Measurements from ENCODE around the gene TCHP.

The TCHP gene

GRCh38 chr12:109916045-109916444 lies 16.0 kb downstream of the TCHP start:
- ATAC-seq = no peak
- TF ChIP-seq, protein P1, sequence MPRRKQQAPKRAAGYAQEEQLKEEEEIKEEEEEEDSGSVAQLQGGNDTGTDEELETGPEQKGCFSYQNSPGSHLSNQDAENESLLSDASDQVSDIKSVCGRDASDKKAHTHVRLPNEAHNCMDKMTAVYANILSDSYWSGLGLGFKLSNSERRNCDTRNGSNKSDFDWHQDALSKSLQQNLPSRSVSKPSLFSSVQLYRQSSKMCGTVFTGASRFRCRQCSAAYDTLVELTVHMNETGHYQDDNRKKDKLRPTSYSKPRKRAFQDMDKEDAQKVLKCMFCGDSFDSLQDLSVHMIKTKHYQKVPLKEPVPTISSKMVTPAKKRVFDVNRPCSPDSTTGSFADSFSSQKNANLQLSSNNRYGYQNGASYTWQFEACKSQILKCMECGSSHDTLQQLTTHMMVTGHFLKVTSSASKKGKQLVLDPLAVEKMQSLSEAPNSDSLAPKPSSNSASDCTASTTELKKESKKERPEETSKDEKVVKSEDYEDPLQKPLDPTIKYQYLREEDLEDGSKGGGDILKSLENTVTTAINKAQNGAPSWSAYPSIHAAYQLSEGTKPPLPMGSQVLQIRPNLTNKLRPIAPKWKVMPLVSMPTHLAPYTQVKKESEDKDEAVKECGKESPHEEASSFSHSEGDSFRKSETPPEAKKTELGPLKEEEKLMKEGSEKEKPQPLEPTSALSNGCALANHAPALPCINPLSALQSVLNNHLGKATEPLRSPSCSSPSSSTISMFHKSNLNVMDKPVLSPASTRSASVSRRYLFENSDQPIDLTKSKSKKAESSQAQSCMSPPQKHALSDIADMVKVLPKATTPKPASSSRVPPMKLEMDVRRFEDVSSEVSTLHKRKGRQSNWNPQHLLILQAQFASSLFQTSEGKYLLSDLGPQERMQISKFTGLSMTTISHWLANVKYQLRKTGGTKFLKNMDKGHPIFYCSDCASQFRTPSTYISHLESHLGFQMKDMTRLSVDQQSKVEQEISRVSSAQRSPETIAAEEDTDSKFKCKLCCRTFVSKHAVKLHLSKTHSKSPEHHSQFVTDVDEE (CRISPR knock-in tag; IDR thresholded peaks at IDR 0.05) = no peak
- TF ChIP-seq TOX (CRISPR knock-in tag; IDR thresholded peaks at IDR 0.05; ENCODE audit: borderline replicate concordance) (no peak), POU6F1 (CRISPR knock-in tag; IDR thresholded peaks at IDR 0.05; ENCODE audit: borderline replicate concordance, low read depth) (no peak), BACH2 (CRISPR knock-in tag; IDR thresholded peaks at IDR 0.05; ENCODE audit: borderline replicate concordance) (no peak), OSR1 (CRISPR knock-in tag; IDR thresholded peaks at IDR 0.05) (no peak), ZNF8 (CRISPR knock-in tag; IDR thresholded peaks at IDR 0.05) (no peak), ZNF70 (CRISPR knock-in tag; IDR thresholded peaks at IDR 0.05) (no peak), ZFP3 (CRISPR knock-in tag; IDR thresholded peaks at IDR 0.05) (no peak), PATZ1 (CRISPR knock-in tag; IDR thresholded peaks at IDR 0.05; ENCODE audit: borderline replicate concordance) (no peak), ESRRG (CRISPR knock-in tag; IDR thresholded peaks at IDR 0.05) (no peak), ZNF565 (CRISPR knock-in tag; conservative IDR thresholded peaks at IDR 0.05; ENCODE audit: low read depth) (no peak), RARB (CRISPR knock-in tag; IDR thresholded peaks at IDR 0.05) (no peak), CSRNP3 (CRISPR knock-in tag; IDR thresholded peaks at IDR 0.05) (no peak), CSDC2 (CRISPR knock-in tag; IDR thresholded peaks at IDR 0.05) (no peak), SNAI2 (CRISPR knock-in tag; IDR thresholded peaks at IDR 0.05) (no peak), PPARA (CRISPR knock-in tag; IDR thresholded peaks at IDR 0.05; ENCODE audit: borderline replicate concordance) (no peak), GLIS3 (CRISPR knock-in tag; IDR thresholded peaks at IDR 0.05) (no peak), TCF4 (CRISPR knock-in tag; IDR thresholded peaks at IDR 0.05; ENCODE audit: borderline replicate concordance) (no peak)

DNA sequence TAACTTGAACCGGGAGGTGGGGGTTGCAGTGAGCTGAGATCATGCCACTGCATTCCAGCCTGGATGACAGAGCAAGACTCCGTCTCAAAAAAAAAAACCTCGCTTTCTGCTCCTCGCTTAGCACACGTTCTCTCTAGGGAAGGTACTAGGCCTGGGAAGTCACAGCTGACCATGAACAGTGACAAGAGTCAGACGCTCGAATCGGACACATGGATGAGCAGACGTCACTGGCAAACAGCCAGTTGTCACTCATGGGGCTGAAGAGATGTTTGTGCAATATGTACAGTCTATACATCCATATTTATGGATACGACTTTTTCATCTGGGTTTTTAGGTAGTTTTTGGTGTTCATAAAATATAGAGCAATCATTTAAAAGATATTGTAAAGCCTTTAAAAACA lies 19.4 kb downstream of the TCHP start:
- ATAC-seq = no peak
- TF ChIP-seq ISL1 (CRISPR knock-in tag; IDR thresholded peaks at IDR 0.05) (no peak), POU6F1 (CRISPR knock-in tag; IDR thresholded peaks at IDR 0.05; ENCODE audit: borderline replicate concordance, low read depth) (no peak), RARB (CRISPR knock-in tag; IDR thresholded peaks at IDR 0.05) (no peak), ZFP3 (CRISPR knock-in tag; IDR thresholded peaks at IDR 0.05) (no peak), ZNF565 (CRISPR knock-in tag; conservative IDR thresholded peaks at IDR 0.05; ENCODE audit: low read depth) (no peak), ZC3H10 (CRISPR knock-in tag; IDR thresholded peaks at IDR 0.05) (no peak), CSRNP3 (CRISPR knock-in tag; IDR thresholded peaks at IDR 0.05) (no peak), OSR1 (CRISPR knock-in tag; IDR thresholded peaks at IDR 0.05) (no peak), ESRRG (CRISPR knock-in tag; IDR thresholded peaks at IDR 0.05) (no peak), CREB5 (CRISPR knock-in tag; IDR thresholded peaks at IDR 0.05; ENCODE audit: low read depth) (no peak), ZFP30 (CRISPR knock-in tag; IDR thresholded peaks at IDR 0.05) (no peak), PPARA (CRISPR knock-in tag; IDR thresholded peaks at IDR 0.05; ENCODE audit: borderline replicate concordance) (no peak), GLIS3 (CRISPR knock-in tag; IDR thresholded peaks at IDR 0.05) (no peak)
- TF ChIP-seq, protein P1 (CRISPR knock-in tag; IDR thresholded peaks at IDR 0.05) = no peak

Measured in SK-N-SH treated with all-trans-retinoic acid at 6 μM for 48 hours (cell line).